H1 (cell line): ENCODE data around the gene NFKB1. TPM values are rescaled to one million over a fixed set of nuclear protein-coding genes. Genes with fewer than 3 reads are reported as not detected.

Experiments used
- ASH2L ChIP-seq: fragments of 200-600, 300-600 bp; sonication (generic); IDR thresholded peaks from one replicate; pipeline ENCODE4 v1.7.1; 2017; ENCODE audit warnings: low read length
- BRCA1 ChIP-seq: IDR thresholded peaks from 2 replicates; pipeline ENCODE4 v1.6.1; 2012; ENCODE audit warnings: low read depth, low read length, improper control_type of control experiment
- CBX8 ChIP-seq: fragments of 300-800, 300-1000 bp; sonication (generic); IDR thresholded peaks from 2 replicates; pipeline ENCODE4 v1.7.1; 2016; ENCODE audit warnings: low read depth, low read length, borderline replicate concordance
- HDAC2 ChIP-seq, 2 experiments: fragments of 300-600 bp in 1 of 2; sonication (generic) in 1 of 2; IDR thresholded peaks; 2 replicates each; pipeline ENCODE4 v1.6.1; 2011 to 2012; ENCODE audit warnings: low read depth in 2 of 2, low read length in 2 of 2, mild to moderate bottlenecking in 2 of 2, moderate library complexity in 2 of 2, borderline replicate concordance in 1 of 2, inconsistent platforms in 1 of 2
- POLR2AphosphoS5 ChIP-seq: IDR thresholded peaks from 2 replicates; pipeline ENCODE4 v1.6.1; 2011; ENCODE audit warnings: low read depth, low read length
- polyA plus RNA-seq, 7 experiments: library from polyadenylated mRNA; depleted of rRNA in 3 of 7; stranded (reverse) in 5 of 7; unstranded in 2 of 7; fragments of >200 nt in 5 of 7; fragments of 200-250 nt in 2 of 7; gene quantifications; 1 replicate in 5 of 7; 2 replicates in 1 of 7; 4 replicates in 1 of 7; pipeline versions ENCODE4 v1.2.1 to v1.2.3, GENCODE V29; 2011 to 2013; ENCODE audit warnings: missing spikeins in 2 of 7, mixed read lengths in 2 of 7
- total RNA-seq: library from RNA; stranded (reverse); fragmentation: NEBNext Ultra II Directional; extraction: Animal tissue kit (Norgen Biotek cat#: 25700); gene quantifications from 2 replicates; pipeline ENCODE4 v1.2.1, GENCODE V29; 2021
- TF ChIP-seq, protein P1 (sequence below): IDR thresholded peaks from 2 replicates; pipeline ENCODE4 v1.6.1; 2012; ENCODE audit warnings: inconsistent platforms

The NFKB1 gene
- total and polyA plus RNA-seq, 2 of the 8 experiments (the other 6 are each of a cell fraction or from before 2014, with no cell fraction given): 2.9 to 6.8 TPM

DNA sequence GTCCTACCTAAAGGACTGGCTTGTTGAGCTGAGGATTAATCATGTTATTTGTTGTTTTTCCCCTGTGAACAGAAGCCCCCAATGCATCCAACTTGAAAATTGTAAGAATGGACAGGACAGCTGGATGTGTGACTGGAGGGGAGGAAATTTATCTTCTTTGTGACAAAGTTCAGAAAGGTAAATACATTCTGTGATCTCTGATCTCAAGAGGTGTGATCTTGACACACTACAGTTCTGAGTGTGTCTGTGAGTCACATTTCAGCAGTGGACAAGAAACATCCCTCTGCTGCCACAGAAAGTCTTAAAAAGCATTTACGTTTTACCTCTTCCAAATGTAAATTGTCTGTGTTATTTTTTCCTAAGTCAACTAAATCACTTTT is 79.3 kb downstream of the NFKB1 start (continued):
- no peak for TF ChIP-seq POLR2AphosphoS5
- TF ChIP-seq, protein P1, sequence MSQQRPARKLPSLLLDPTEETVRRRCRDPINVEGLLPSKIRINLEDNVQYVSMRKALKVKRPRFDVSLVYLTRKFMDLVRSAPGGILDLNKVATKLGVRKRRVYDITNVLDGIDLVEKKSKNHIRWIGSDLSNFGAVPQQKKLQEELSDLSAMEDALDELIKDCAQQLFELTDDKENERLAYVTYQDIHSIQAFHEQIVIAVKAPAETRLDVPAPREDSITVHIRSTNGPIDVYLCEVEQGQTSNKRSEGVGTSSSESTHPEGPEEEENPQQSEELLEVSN: no peak
- no peak for TF ChIP-seq CBX8
- no peak for TF ChIP-seq BRCA1
- TF ChIP-seq ASH2L: no peak
- no peak for TF ChIP-seq HDAC2 (IDR thresholded peaks at IDR 0.05; ENCODE audit: borderline replicate concordance in 1 of 2, low read depth in 2 of 2, low read length in 2 of 2)
